Measurements from ENCODE around the gene GJA10.

Gene GJA10

DNA sequence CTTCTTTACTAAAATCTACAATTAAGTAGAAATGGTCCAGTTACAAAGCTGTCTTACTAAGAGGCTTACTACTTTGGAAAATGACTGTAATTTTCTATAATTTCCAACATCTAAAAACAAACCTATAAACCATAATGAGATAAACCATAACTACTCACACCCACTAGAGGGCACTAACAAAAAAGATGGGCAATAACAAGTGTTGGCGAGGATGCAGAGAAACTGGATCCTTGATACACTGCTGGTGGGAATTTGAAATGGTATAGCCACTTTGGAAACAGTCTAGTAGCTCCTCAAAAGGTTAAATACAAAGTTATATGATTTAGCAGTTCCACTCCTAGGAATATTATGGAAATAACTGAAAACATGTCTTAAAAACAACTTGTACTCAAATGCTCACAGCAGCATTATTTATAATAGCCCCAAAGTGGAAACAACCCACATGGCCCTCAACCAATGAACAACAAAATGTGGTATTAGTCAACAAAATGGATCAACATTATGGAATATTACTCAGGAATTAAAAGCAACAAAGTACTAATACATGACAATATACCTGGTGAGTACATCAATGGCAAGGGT is 50.6 kb downstream of the GJA10 start:
- DNase-seq (ENCODE audit: low read depth in 3 of 3), result no peak

All from stimulated activated CD4-positive, alpha-beta T cell treated with anti-CD3 and anti-CD28 coated beads, TNF-alpha, amount 100 ng/mL, for 4 hours (primary cell).